OCI-LY1 (cell line): ENCODE measurements around the gene C11orf65.

Experiments
- H2AFZ ChIP-seq: fragments of 200-600 bp; sonication (generic), shearing (Covaris generic); 2 replicates; pipeline ENCODE4 v1.6.0; 2014; ENCODE audit warnings: antibody characterized with exemption, mild to moderate bottlenecking, low read length
- H3F3A ChIP-seq: fragments of 200-600 bp; sonication (generic), shearing (Covaris generic); 2 replicates; pipeline ENCODE4 v1.6.0; 2014; ENCODE audit warnings: mild to moderate bottlenecking, antibody characterized with exemption, low read length, moderate library complexity; ENCODE audit not compliant: insufficient read depth
- H3K27ac ChIP-seq: fragments of 200-600 bp; sonication (generic); 2 replicates; pipeline ENCODE4 v1.5.1; 2014; ENCODE audit warnings: low read length, mixed run types, mild to moderate bottlenecking, low read depth; ENCODE audit not compliant: poor library complexity, severe bottlenecking
- H3K27me3 ChIP-seq: fragments of 200-600 bp; sonication (generic); 2 replicates; pipeline ENCODE4 v1.6.0; 2014; ENCODE audit warnings: antibody characterized with exemption, mild to moderate bottlenecking, low read length, moderate library complexity; ENCODE audit not compliant: insufficient read depth
- H3K36me3 ChIP-seq: fragments of 200-600 bp; sonication (generic); 2 replicates; pipeline ENCODE4 v1.6.1; 2014; ENCODE audit warnings: mild to moderate bottlenecking, antibody characterized with exemption, low read length, moderate library complexity, mixed read lengths; ENCODE audit not compliant: insufficient read depth
- H3K4me1 ChIP-seq: fragments of 200-600 bp; sonication (generic); 2 replicates; pipeline ENCODE4 v1.5.1; 2014; ENCODE audit warnings: mild to moderate bottlenecking, low read length, moderate library complexity; ENCODE audit not compliant: insufficient read depth, severe bottlenecking
- H3K4me2 ChIP-seq: fragments of 200-600 bp; sonication (generic), shearing (Covaris generic); 2 replicates; pipeline ENCODE4 v1.6.1; 2014; ENCODE audit warnings: low read length
- H3K4me3 ChIP-seq: fragments of 200-600 bp; sonication (generic); 2 replicates; pipeline ENCODE4 v1.5.1; 2014; ENCODE audit warnings: low read length, low read depth, mild to moderate bottlenecking, mixed read lengths; ENCODE audit not compliant: poor library complexity, severe bottlenecking
- H3K79me2 ChIP-seq: fragments of 200-600 bp; shearing (Covaris generic); 2 replicates; pipeline ENCODE4 v1.6.1; 2016; ENCODE audit warnings: mixed run types, low read length, mixed read lengths; ENCODE audit not compliant: insufficient read depth
- H3K9ac ChIP-seq: fragments of 200-600 bp; sonication (generic), shearing (Covaris generic); 2 replicates; pipeline ENCODE4 v1.6.1; 2014; ENCODE audit warnings: mild to moderate bottlenecking, low read length, mixed read lengths
- H3K9me2 ChIP-seq: fragments of 200-600 bp; sonication (generic), shearing (Covaris generic); 2 replicates; pipeline ENCODE4 v1.6.1; 2014; ENCODE audit warnings: low read depth, mild to moderate bottlenecking, low read length, mixed read lengths
- H3K9me3 ChIP-seq: fragments of 200-600 bp; shearing (Covaris generic); 2 replicates; pipeline ENCODE4 v1.6.1; 2014; ENCODE audit warnings: low read length, mixed read lengths
- H4K20me1 ChIP-seq: fragments of 200-600 bp; sonication (generic), shearing (Covaris generic); 2 replicates; pipeline ENCODE4 v1.6.0; 2016; ENCODE audit warnings: mild to moderate bottlenecking, low read length; ENCODE audit not compliant: insufficient read depth
- EZH2 ChIP-seq: fragments of 200-600 bp; sonication (generic), shearing (Covaris generic); IDR thresholded peaks from 2 replicates; pipeline ENCODE4 v1.8.0; 2017; ENCODE audit warnings: borderline replicate concordance, mixed run types, mild to moderate bottlenecking, antibody characterized with exemption, low read length, moderate library complexity, mixed read lengths
- TF ChIP-seq, protein P1 (sequence below): fragments of 200-600 bp; sonication (generic), shearing (Covaris generic); IDR thresholded peaks from 2 replicates; pipeline ENCODE4 v1.5.1; 2017; ENCODE audit warnings: mild to moderate bottlenecking, antibody characterized with exemption, low read length, moderate library complexity, mixed read lengths

C11orf65 gene

GRCh38 chr11:108405706-108406105 lies 61.6 kb downstream of the C11orf65 start:
- Histone ChIP-seq H4K20me1 (no peaks in the 10 kb centered on the region), H3K27me3 (no peaks in the 10 kb centered on the region), H2AFZ (no peak overlapping the region), H3F3A (no peaks in the 10 kb centered on the region), H3K4me2 (no peak overlapping the region), H3K9me3 (no peaks in the 10 kb centered on the region), H3K9ac (no peak overlapping the region), H3K4me1 (no peaks in the 10 kb centered on the region), H3K79me2 (no peaks in the 10 kb centered on the region), H3K27ac (no peak overlapping the region), H3K4me3 (no peak overlapping the region), H3K9me2 (no peaks in the 10 kb centered on the region), H3K36me3 (no peaks in the 10 kb centered on the region)
- TF ChIP-seq, protein P1, sequence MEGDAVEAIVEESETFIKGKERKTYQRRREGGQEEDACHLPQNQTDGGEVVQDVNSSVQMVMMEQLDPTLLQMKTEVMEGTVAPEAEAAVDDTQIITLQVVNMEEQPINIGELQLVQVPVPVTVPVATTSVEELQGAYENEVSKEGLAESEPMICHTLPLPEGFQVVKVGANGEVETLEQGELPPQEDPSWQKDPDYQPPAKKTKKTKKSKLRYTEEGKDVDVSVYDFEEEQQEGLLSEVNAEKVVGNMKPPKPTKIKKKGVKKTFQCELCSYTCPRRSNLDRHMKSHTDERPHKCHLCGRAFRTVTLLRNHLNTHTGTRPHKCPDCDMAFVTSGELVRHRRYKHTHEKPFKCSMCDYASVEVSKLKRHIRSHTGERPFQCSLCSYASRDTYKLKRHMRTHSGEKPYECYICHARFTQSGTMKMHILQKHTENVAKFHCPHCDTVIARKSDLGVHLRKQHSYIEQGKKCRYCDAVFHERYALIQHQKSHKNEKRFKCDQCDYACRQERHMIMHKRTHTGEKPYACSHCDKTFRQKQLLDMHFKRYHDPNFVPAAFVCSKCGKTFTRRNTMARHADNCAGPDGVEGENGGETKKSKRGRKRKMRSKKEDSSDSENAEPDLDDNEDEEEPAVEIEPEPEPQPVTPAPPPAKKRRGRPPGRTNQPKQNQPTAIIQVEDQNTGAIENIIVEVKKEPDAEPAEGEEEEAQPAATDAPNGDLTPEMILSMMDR: no peak
- TF ChIP-seq EZH2: no peak

GRCh38 chr11:108403052-108403451 lies 64.3 kb downstream of the C11orf65 start:
- Histone ChIP-seq H3F3A (no peaks in the 10 kb centered on the region), H3K9ac (no peak overlapping the region), H3K4me3 (no peak overlapping the region), H3K36me3 (no peaks in the 10 kb centered on the region), H3K27me3 (no peaks in the 10 kb centered on the region), H3K27ac (no peak overlapping the region), H3K79me2 (no peaks in the 10 kb centered on the region), H3K4me2 (no peak overlapping the region), H4K20me1 (no peaks in the 10 kb centered on the region), H3K9me3 (no peaks in the 10 kb centered on the region), H3K4me1 (no peaks in the 10 kb centered on the region), H2AFZ (no peak overlapping the region), H3K9me2 (no peaks in the 10 kb centered on the region)
- no peak for TF ChIP-seq EZH2
- TF ChIP-seq, protein P1: no peak

- no peaks in the 10 kb centered on the region for H3K9me3 ChIP-seq
- no peak overlapping the region for H2AFZ ChIP-seq
- no peak overlapping the region for H3K27ac ChIP-seq
- no peak overlapping the region for H3K9ac ChIP-seq
- H4K20me1 ChIP-seq: no peaks in the 10 kb centered on the region
- no peaks in the 10 kb centered on the region for H3K79me2 ChIP-seq
- no peaks in the 10 kb centered on the region for H3F3A ChIP-seq
- H3K4me1 ChIP-seq: no peaks in the 10 kb centered on the region
- no peaks in the 10 kb centered on the region for H3K36me3 ChIP-seq
- H3K4me3 ChIP-seq: no peak overlapping the region
- no peak overlapping the region for H3K4me2 ChIP-seq
- no peaks in the 10 kb centered on the region for H3K27me3 ChIP-seq
- TF ChIP-seq, protein P1: no peak
- TF ChIP-seq EZH2: no peak
- H3K9me2 ChIP-seq: no peaks in the 10 kb centered on the region
These were observed 65.1 kb downstream of the C11orf65 start for GRCh38 chr11:108402241-108402640.
